GM23248 (cell line): ENCODE data around the gene RPS5.

Source experiments
- EZH2 ChIP-seq: fragments of 200-600 bp; sonication (generic); IDR thresholded peaks from 2 replicates; pipeline ENCODE4 v1.6.1; 2018; ENCODE audit warnings: antibody characterized with exemption, mild to moderate bottlenecking; ENCODE audit not compliant: insufficient read depth, poor library complexity, severe bottlenecking
- EZH2phosphoT487 ChIP-seq: fragments of 200-600 bp; sonication (generic); IDR thresholded peaks from 2 replicates; pipeline ENCODE4 v1.6.1; 2018; ENCODE audit warnings: antibody characterized with exemption, moderate library complexity, mild to moderate bottlenecking, low read depth; ENCODE audit not compliant: insufficient read depth

GRCh38 chr19:58345558-58345957, 41.5 kb upstream of the RPS5 start:
- TF ChIP-seq EZH2 (no peak), EZH2phosphoT487 (no peak)
